ENCODE results near the gene CLIC3.

DNA sequence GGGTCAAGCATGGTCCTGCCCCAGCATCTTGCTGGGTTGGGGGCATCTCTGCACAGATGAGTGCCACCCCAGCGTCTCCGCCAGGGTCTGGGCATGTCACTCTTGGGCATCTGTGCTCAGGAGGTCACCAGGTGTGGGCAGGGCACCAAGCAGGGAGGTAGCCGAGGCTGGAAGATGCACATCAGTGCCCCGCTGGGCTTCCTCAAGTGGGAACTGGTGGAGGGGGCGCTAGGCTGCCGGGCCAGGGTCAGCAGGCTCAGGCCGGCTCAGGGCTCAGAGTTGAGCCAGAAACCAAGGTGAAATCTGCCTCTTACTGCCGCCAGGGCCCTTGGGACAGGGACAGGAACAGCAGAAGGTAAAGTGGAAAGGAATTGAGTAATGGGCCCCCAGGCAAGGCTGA is 39.6 kb upstream of the CLIC3 start:
- TF ChIP-seq, protein P1, sequence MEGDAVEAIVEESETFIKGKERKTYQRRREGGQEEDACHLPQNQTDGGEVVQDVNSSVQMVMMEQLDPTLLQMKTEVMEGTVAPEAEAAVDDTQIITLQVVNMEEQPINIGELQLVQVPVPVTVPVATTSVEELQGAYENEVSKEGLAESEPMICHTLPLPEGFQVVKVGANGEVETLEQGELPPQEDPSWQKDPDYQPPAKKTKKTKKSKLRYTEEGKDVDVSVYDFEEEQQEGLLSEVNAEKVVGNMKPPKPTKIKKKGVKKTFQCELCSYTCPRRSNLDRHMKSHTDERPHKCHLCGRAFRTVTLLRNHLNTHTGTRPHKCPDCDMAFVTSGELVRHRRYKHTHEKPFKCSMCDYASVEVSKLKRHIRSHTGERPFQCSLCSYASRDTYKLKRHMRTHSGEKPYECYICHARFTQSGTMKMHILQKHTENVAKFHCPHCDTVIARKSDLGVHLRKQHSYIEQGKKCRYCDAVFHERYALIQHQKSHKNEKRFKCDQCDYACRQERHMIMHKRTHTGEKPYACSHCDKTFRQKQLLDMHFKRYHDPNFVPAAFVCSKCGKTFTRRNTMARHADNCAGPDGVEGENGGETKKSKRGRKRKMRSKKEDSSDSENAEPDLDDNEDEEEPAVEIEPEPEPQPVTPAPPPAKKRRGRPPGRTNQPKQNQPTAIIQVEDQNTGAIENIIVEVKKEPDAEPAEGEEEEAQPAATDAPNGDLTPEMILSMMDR (IDR thresholded peaks at IDR 0.05 in 8 of 11, conservative IDR thresholded peaks at IDR 0.05 in 3 of 11), result no peak
- TF ChIP-seq POLR2A (IDR thresholded peaks at IDR 0.05), result no peak

Data from spleen (tissue), 7 donors.